ENCODE results near the gene CC2D2B. TPM values are rescaled to one million over a fixed set of nuclear protein-coding genes. Genes with fewer than 3 reads are reported as not detected.

CC2D2B gene, protein sequence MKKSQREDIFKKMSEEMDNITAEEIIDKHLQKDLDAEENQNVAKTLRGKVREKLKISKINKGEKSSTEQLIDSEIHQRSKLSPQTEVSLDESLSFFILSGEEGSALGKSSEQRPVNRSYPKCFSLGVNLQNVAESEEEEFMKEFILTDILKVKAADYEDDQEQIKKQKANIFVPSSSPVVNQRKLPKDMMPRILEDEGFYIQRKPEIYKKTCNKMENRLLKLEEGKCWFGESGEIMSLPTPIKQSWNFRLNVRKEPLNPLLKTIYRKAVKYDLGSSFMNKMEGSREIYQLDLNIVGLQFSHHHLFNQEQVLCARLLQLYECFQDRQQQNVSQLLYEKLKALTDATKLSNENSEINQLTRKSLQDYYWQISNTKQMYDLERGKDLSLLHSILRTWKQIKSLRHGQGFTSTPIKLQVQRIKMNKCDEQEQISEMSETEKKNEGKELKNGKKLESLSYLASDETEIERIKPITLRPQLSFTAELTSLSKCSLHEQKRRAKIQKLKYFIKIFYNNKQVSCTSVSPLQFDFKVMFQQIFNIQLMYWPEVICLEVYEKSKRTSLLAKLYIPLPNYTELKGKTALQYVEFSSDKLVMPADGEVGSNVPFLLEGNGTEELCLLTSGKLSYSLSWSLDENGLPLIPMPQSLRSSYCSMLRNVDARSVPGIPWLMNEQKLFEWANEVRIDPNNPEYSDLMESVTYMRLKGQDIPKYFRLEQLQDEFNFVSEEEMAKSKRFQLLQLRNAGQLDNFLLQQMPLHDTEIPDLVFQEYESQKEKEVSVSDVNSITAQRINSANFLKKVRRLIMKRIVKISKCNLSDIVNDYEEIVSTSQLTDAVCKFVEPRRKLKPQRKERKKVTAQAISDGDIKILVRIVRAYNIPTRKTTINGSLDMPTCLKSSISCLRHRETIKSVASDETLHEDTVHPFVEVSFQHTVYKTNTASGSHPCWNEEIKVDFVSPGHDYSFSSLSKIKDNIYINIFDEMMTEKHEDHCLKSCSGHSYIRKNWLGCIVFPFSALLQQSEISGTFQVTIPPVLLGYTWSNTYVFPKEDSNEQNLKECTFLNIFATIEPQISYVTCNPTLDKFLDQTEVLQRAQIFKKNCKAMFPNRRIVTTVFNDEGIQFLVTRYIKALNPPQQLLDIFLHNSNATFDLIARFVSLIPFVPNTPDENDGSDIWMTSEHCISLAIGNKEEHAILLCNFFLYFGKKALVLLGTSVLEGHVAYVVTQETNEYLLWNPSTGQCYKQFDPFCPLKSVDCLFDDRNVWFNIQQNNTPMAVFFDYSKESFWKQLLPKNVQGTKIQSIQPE (N-terminal part only)
- total RNA-seq, result under 1 TPM in 1 of 2 experiments, not detected in 1; 0.23 TPM

DNA sequence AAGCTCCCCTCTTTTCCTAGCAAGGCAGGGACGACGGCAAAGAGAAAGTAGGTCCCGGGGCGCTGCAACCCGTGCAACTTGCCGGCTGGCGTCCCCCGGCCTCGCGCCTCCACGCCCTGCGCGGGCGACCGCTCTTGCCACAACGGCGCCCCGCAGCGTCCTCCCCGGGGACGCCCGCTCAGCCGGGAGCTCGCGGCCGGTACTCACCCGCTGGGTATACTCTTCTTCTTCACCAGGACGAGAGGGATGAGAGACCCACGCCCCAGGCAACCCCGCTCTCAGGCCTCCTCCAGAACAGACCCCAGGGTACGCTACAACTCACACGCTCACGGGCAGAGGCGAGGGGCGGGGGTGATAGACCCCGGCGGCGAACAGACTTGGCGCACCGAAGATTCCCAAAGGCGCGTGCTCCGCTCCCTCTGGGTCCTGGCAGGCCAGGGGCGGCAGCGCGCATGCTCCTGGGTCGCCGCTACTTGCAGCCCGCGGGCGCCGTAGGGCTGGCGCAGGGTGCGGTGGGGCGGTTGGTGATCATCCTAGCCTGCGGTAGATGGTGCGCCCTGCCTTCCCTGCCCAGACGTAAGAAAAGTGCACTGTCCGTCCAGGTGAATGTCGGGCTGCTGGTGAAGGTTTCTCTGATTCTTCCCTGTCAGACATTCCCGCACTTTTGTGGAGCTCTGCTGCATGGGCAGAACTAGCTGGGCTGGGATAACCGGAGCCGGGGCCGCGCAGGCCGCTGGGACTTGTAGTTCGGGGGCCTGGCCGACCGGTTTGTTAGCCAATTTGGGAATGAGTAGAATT, at the start of gene CC2D2B:
Gene CC2D2B, plus strand, starts transcription at position 520 of the 798 bp plus-strand sequence. CDS start 3,349 bp downstream, outside the sequence.
- DNase-seq (peak; percentile 85), ATAC-seq (peak; percentile 94)
- Mint-ChIP-seq H3K36me3 (ENCODE audit: low read depth) (peaks cover 8% of the 10 kb centered on the region), H3K9me3 (ENCODE audit: low read depth) (no peaks in the 10 kb centered on the region), H3K4me1 (peaks cover 9% of the 10 kb centered on the region), H3K4me3 (peak within 1 kb of the TSS; percentile 88), H3K27ac (peak within 1 kb of the TSS; percentile 96), H3K27me3 (peaks cover 2% of the 10 kb centered on the region)
- intact Hi-C loops (cut with DNase I, micrococcal nuclease), result loop anchor here (1.0 to 5.0 kb wide), 6 partner anchors 135 to 251 kb away; partner anchors contain the start of genes ALDH18A1 (in 1 of the 2), CCNJ (in 1 of the 2), TCTN3 (in 1 of the 2) and ZNF518A (in 1 of the 2)
- ChIA-PET CTCF (interaction anchor here (1.4 kb wide), 1 partner anchor 27 kb away, joined by 3 read pairs; no protein-coding TSS in a partner anchor), POLR2A (interaction anchor here (1.0 kb wide), 1 partner anchor 222 kb away, joined by 3 read pairs; no protein-coding TSS in a partner anchor)

DNA sequence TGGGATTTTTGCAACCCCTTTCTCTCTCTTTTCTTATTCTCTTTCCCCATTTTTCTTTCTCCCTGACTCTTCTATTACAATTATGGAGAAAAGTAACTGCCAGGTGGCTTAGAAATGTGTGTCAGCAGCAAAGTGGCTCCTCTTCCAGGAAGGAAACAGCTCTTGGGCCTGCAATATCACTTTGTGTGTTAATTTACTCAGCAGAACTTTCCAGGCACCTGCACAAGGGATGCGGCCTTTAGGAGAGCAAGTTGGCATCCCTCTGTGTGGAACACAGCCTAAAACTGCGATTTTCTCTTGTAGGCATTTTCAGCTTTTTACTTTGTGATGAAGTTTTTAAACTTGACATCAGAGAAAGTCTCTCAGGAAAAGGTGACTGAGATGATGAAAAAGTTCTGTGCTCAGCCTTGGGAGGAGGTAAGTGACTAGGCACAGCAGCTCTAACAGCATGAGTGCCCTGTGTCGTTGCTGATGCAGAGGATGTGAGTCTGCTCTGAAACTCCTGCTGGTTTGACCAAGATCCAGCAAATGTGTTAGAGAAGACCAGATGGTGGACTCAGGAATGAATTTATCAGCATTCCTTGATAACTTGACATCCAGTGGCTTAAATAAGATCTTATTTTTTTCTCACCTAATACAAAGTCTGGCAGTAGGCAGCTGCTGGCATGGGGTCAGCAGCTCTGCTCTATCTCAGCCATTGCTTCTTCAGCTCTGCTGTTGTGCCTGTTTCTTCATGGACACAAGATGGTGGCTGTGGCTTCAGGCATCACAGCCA, 47.4 kb upstream of the CC2D2B start:
- no peak for DNase-seq
- Mint-ChIP-seq H3K27me3 (peaks cover 8% of the 10 kb centered on the region), H3K36me3 (ENCODE audit: low read depth) (no peaks in the 10 kb centered on the region), H3K9me3 (ENCODE audit: low read depth) (peaks cover 2% of the 10 kb centered on the region), H3K4me3 (no peak overlapping the region), H3K4me1 (peaks cover 8% of the 10 kb centered on the region), H3K27ac (no peak overlapping the region)
- intact Hi-C loops (cut with DNase I, micrococcal nuclease), result no loop called here
- POLR2A ChIA-PET, result no interaction called here
- no peak for ATAC-seq
- CTCF ChIA-PET, result interaction anchor here (1.1 to 1.7 kb wide), 2 partner anchors 11 to 19 kb away, joined by 3 to 5 read pairs; no protein-coding TSS in a partner anchor

DNA sequence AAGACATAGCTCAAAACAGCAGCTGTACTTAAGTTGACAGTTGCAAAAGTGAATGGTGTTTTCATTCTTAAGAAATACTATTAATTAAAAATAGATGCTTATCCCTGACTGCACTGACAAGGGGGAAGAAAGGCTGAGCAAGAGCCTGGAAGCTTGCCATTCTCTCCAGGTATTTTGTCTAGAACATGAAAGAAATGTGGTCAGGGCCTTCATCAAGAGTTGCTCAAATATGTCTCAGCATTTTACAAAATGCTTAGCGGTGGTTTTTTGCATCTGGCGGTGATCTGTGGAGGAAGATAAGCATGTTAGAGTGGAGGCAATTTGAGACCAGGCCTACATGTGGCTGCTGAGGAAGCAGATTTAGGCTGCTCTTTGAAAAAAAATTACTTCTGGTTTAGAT, 46.4 kb upstream of the CC2D2B start:
- ATAC-seq, result no peak
- H3K4me3 Mint-ChIP-seq, result no peak overlapping the region
- no peaks in the 10 kb centered on the region for H3K36me3 Mint-ChIP-seq (ENCODE audit: low read depth)
- DNase-seq, result no peak
- H3K9me3 Mint-ChIP-seq (ENCODE audit: low read depth), result no peaks in the 10 kb centered on the region
- ChIA-PET POLR2A (no interaction called here), CTCF (interaction anchor here (0.5 to 1.1 kb wide), 2 partner anchors 12 to 20 kb away, joined by 3 read pairs; no protein-coding TSS in a partner anchor)
- no peak overlapping the region for H3K27ac Mint-ChIP-seq
- H3K27me3 Mint-ChIP-seq, result peaks cover 4% of the 10 kb centered on the region
- intact Hi-C loops (cut with DNase I, micrococcal nuclease), result no loop called here
- peaks cover 12% of the 10 kb centered on the region for H3K4me1 Mint-ChIP-seq

DNA sequence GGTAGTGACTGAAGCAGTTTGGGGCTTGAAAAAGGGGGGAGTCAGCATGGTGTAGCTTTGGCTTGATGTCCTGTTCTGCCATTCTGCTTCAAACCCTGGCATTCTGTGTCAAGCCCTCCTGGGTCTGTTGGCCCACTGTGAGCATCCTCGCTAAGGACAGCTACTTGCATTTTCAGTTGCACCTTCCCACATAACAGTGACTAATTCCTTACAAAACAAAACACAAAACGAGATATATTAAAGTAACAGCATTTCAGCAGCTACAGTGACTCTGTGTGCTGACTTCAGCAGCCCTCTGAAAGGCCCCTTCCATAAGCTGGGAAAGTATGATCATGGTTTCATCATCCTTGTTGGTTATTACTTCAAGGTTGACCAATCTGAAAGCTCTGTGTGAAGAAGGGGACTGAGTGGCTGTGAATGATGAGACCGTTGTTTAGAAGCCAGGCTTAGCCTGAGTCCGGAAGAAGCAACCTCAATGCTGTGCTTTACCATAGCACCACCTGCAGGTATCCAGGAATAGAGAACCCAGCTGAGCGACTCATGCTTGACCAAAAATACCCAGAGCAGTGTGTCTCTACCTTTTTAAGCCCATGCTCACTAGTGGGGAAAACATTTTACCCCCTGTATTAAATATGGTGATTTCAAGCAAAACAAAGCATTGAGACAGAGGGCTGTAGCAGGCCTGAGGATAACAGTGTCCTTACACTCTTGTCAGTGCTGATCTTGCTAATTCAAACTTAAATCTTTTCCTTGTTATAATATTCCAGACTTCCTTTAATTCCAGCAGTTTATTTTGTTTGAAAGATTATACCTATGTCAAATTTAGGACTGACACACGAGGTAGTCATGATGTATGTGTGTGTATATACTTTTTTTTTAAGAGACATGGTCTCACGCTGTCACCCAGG, 42.6 kb upstream of the CC2D2B start:
- ATAC-seq (peak; percentile 97), DNase-seq (peak; percentile 55)
- ChIA-PET CTCF (interaction anchor here (0.6 to 2.7 kb wide), 9 partner anchors 10 to 417 kb away, joined by 3 to 26 read pairs (median 5); partner anchors contain the start of gene TCTN3), POLR2A (interaction anchor here (0.6 kb wide), 1 partner anchor 454 kb away, joined by 3 read pairs; no protein-coding TSS in a partner anchor)
- peak overlapping the region; percentile 26 for H3K27ac Mint-ChIP-seq
- H3K36me3 Mint-ChIP-seq (ENCODE audit: low read depth), result no peaks in the 10 kb centered on the region
- no peaks in the 10 kb centered on the region for H3K27me3 Mint-ChIP-seq
- intact Hi-C loops (cut with DNase I, micrococcal nuclease), result loop anchor here in 1 of 2 experiments (1.0 kb wide), 1 partner anchor 171 kb away; no protein-coding TSS in a partner anchor
- no peaks in the 10 kb centered on the region for H3K9me3 Mint-ChIP-seq (ENCODE audit: low read depth)
- no peak overlapping the region for H3K4me3 Mint-ChIP-seq
- peaks cover 12% of the 10 kb centered on the region for H3K4me1 Mint-ChIP-seq

DNA sequence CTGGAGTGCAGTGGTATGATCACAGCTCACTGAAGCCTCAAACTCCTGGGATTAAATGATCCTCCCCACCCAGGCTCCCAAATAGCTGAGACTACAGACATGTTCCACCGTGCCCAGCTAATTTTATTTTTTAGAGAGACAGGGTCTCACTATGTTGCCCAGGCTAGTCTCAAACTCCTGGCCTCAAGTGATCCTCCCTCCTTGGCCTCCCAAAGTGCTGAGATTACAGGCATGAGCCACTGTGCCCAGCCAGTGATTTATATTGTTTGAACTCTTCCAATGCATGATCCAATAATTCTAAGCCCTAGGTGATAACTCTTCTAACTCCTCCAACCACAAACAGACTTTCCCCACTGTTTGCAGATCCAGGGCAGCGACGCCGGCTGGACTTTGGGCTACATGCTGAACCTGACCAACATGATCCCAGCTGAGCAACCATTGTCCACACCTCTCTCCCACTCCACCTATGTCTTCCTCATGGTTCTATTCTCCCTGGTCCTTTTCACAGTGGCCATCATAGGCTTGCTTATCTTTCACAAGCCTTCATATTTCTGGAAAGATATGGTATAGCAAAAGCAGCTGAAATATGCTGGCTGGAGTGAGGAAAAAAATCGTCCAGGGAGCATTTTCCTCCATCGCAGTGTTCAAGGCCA, 41.8 kb upstream of the CC2D2B start:
- Mint-ChIP-seq H3K4me3 (no peak overlapping the region), H3K36me3 (ENCODE audit: low read depth) (peaks cover 2% of the 10 kb centered on the region), H3K27me3 (no peaks in the 10 kb centered on the region), H3K4me1 (peaks cover 12% of the 10 kb centered on the region), H3K9me3 (ENCODE audit: low read depth) (no peaks in the 10 kb centered on the region), H3K27ac (no peak overlapping the region)
- intact Hi-C loops (cut with DNase I, micrococcal nuclease), result loop anchor here in 1 of 2 experiments (1.0 kb wide), 1 partner anchor 172 kb away; no protein-coding TSS in a partner anchor
- ChIA-PET POLR2A (no interaction called here), CTCF (interaction anchor here (0.6 to 2.7 kb wide), 6 partner anchors 9 to 177 kb away, joined by 3 to 26 read pairs (median 6); partner anchors contain the start of gene TCTN3)
- DNase-seq (no peak), ATAC-seq (no peak)

DNA sequence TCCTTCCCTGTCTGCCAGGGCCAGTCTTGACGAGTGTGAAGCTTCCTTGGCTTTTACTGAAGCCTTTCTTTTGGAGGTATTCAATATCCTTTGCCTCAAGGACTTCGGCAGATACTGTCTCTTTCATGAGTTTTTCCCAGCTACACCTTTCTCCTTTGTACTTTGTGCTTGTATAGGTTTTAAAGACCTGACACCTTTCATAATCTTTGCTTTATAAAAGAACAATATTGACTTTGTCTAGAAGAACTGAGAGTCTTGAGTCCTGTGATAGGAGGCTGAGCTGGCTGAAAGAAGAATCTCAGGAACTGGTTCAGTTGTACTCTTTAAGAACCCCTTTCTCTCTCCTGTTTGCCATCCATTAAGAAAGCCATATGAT, 41.3 kb upstream of the CC2D2B start:
- intact Hi-C loops (cut with DNase I, micrococcal nuclease), result no loop called here
- DNase-seq, result no peak
- POLR2A ChIA-PET, result no interaction called here
- no peak for ATAC-seq
- Mint-ChIP-seq H3K27me3 (no peaks in the 10 kb centered on the region), H3K27ac (no peak overlapping the region), H3K4me1 (peaks cover 12% of the 10 kb centered on the region), H3K4me3 (no peak overlapping the region), H3K9me3 (ENCODE audit: low read depth) (no peaks in the 10 kb centered on the region), H3K36me3 (ENCODE audit: low read depth) (peaks cover 2% of the 10 kb centered on the region)
- CTCF ChIA-PET, result no interaction called here

DNA sequence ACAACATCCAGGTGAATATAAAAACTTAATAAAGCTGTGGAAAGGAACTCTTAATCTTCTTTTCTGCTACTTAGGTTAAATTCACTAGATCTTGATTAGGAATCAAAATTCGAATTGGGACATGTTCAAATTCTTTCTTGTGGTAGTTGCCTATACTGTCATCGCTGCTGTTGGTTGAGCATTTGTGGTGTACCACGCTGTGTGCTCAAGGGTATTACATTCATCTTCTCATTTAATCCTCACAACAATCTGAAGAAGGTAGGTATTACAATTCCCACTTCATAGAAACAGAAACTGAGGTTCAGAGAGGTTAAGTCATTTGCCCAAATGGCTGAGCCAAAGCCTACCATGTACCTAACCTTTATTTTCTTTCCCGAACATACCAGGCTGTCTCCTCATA, 39.9 kb upstream of the CC2D2B start:
- Mint-ChIP-seq H3K27ac (no peak overlapping the region), H3K4me1 (peaks cover 12% of the 10 kb centered on the region), H3K9me3 (ENCODE audit: low read depth) (no peaks in the 10 kb centered on the region), H3K4me3 (no peak overlapping the region), H3K36me3 (ENCODE audit: low read depth) (peaks cover 14% of the 10 kb centered on the region), H3K27me3 (no peaks in the 10 kb centered on the region)
- DNase-seq (no peak), ATAC-seq (no peak)
- POLR2A ChIA-PET, result no interaction called here
- CTCF ChIA-PET, result interaction anchor here (1.0 kb wide), 1 partner anchor 174 kb away, joined by 3 read pairs; the partner anchor contains the start of gene TCTN3
- intact Hi-C loops (cut with DNase I, micrococcal nuclease), result no loop called here

DNA sequence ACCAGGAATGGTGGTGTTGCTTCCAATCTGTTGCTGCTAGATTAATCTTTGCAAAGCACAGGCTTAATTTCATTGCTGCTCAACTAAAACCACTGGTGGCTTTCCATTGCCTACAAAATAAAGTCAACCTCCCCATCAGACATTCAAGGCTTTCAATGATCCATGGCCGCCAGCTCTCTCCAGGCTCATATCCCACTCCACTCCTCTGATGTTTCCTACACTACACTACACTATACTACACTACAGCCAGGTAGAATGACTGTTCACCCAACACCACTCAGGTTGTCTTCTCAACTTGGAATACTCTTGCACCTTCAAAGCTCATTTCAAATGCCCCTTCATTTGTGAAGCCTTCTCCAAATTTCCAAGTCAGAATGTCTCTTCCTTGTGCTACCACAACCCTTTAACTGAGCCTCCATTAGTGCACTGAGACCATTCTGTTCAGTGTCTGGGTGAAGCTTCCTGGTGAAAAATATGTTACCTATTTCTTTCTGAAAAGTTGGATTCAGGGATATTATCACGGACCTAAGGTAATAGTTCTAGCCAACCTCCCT, 35.5 kb upstream of the CC2D2B start:
- ATAC-seq (no peak), DNase-seq (no peak)
- H3K36me3 Mint-ChIP-seq (ENCODE audit: low read depth), result peaks cover 46% of the 10 kb centered on the region
- ChIA-PET CTCF (interaction anchor here (0.9 to 1.1 kb wide), 3 partner anchors 29 to 179 kb away, joined by 3 to 4 read pairs (median 4); partner anchors contain the start of gene TCTN3), POLR2A (no interaction called here)
- no peaks in the 10 kb centered on the region for H3K4me1 Mint-ChIP-seq
- intact Hi-C loops (cut with DNase I, micrococcal nuclease), result no loop called here
- no peak overlapping the region for H3K27ac Mint-ChIP-seq
- H3K4me3 Mint-ChIP-seq, result no peak overlapping the region
- H3K9me3 Mint-ChIP-seq (ENCODE audit: low read depth), result no peaks in the 10 kb centered on the region
- H3K27me3 Mint-ChIP-seq, result no peaks in the 10 kb centered on the region
